ENCODE results near the gene TTN. TPM values are rescaled to one million over a fixed set of nuclear protein-coding genes. Genes with fewer than 3 reads are reported as not detected.
A peak's percentile ranks its signal among the peaks of the same experiment; 100 is the strongest.

TTN gene
- polyA plus RNA-seq, 3 donors = under 0.01 to 0.12 (median 0.08) TPM

DNA sequence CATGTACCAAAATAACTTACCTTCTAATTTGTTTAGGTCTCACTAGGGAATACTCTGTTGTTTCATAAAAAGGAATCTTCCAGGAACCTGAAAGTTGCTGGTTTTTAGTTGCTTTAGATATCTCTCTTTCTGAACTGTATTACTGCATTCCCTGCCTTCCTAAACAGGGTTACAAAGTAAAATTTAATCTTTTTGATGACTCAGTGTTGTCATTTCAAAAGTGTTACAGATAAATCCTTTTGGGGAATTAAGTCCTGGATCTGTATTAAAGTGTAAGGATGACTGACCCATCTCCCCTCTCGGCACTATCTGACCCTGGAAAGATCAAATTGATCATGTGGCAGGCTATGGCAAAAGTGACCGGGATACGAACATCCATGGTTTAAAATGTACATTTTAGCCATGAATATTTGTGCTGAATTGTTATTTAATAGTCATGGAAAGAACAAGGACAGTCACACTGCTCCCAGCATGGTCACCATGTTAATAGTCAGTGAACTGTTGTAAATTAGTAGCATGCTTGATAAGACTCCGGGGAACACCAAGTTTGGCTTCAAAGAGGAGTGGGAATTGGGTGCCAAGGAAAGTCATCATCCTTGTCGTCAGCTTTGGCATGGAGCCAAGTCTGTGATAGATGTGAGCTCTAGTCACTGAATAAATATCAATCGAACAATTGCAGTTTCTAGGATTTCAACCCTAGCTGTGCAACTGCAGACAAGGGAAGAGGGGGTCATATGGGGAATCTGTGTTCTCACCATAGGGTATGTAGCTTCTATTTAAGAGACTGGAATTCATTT is 322.8 kb downstream of the TTN start:
- H3K27me3 ChIP-seq (ENCODE audit: control insufficient read depth in 2 of 2, insufficient read depth in 2 of 2, low read length in 2 of 2) = no peaks in the 10 kb centered on the region
- Mint-ChIP-seq H3K9me3 (no peaks in the 10 kb centered on the region), H3K4me3 (no peak overlapping the region), H3K4me1 (peaks cover 36% of the 10 kb centered on the region), H3K27me3 (ENCODE audit: low read depth in 3 of 3) (no peaks in the 10 kb centered on the region), H3K27ac (no peak overlapping the region), H3K36me3 (peaks cover 31 to 33% of the 10 kb centered on the region in 2 donors)
- peaks cover 45% of the 10 kb centered on the region for H4K20me1 ChIP-seq (ENCODE audit: insufficient read depth, low read length)
- H3K9me3 ChIP-seq (replicated peaks in 1 of 2; ENCODE audit: control insufficient read depth in 1 of 2, insufficient read depth in 1 of 2, low read length in 2 of 2) = no peaks in the 10 kb centered on the region
- TF ChIP-seq, protein P1, sequence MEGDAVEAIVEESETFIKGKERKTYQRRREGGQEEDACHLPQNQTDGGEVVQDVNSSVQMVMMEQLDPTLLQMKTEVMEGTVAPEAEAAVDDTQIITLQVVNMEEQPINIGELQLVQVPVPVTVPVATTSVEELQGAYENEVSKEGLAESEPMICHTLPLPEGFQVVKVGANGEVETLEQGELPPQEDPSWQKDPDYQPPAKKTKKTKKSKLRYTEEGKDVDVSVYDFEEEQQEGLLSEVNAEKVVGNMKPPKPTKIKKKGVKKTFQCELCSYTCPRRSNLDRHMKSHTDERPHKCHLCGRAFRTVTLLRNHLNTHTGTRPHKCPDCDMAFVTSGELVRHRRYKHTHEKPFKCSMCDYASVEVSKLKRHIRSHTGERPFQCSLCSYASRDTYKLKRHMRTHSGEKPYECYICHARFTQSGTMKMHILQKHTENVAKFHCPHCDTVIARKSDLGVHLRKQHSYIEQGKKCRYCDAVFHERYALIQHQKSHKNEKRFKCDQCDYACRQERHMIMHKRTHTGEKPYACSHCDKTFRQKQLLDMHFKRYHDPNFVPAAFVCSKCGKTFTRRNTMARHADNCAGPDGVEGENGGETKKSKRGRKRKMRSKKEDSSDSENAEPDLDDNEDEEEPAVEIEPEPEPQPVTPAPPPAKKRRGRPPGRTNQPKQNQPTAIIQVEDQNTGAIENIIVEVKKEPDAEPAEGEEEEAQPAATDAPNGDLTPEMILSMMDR (IDR thresholded peaks at IDR 0.05) = no peak
- H3K4me1 ChIP-seq (ENCODE audit: control insufficient read depth in 1 of 2, insufficient read depth in 2 of 2, low read length in 2 of 2) = peaks cover 22 to 24% of the 10 kb centered on the region in 2 donors
- peaks cover 80% of the 10 kb centered on the region for H3K79me2 ChIP-seq (ENCODE audit: insufficient read depth, low read length)
- 81% methylated on average over 6 of the region's 6 CpGs for WGBS (ENCODE audit: insufficient coverage)
- no peak overlapping the region for H2AFZ ChIP-seq (ENCODE audit: insufficient read depth, low read depth, low read length, poor library complexity, severe bottlenecking)
- peak overlapping the region in 1 of 2 donors; percentile 9 for H3K27ac ChIP-seq (ENCODE audit: low read depth in 1 of 2, low read length in 2 of 2)
- H3K9ac ChIP-seq (ENCODE audit: insufficient read depth, low read length, poor library complexity, severe bottlenecking) = no peak overlapping the region
- H3K4me2 ChIP-seq (replicated peaks; ENCODE audit: extremely low read depth, low read length, poor library complexity, severe bottlenecking) = no peak overlapping the region
- intact Hi-C loops (cut with micrococcal nuclease) = loop anchor here (5.0 kb wide), 2 partner anchors 38 to 42 kb away; no protein-coding TSS in a partner anchor
- peaks cover 19 to 41% of the 10 kb centered on the region in 2 donors for H3K36me3 ChIP-seq (replicated peaks in 1 of 2; ENCODE audit: control insufficient read depth in 1 of 2, insufficient read depth in 2 of 2, low read length in 2 of 2)
- no peak for DNase-seq
- no peak overlapping the region for H3K4me3 ChIP-seq (replicated peaks in 1 of 3; ENCODE audit: low read depth in 2 of 3, low read length in 3 of 3)

DNA sequence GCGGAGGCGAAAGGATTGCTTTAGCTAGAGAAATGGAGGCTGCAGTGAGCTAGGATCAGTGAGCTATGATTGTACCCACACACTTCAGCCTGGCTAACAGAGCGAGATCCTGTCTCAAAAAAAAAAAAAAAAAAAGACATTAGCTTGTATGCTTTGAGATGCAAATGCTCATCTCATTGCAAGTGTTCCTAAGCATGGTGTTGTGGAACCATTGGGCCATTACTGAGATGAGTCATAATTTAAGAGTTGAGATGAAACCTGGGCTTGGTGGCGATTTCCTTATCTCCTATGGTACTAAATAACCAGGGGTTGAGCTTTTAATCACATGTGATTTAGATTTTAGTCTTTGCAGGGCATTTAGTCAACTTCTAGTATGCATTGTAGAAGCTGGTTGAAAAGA is 324.8 kb downstream of the TTN start:
- Mint-ChIP-seq H3K4me3 (no peak overlapping the region), H3K36me3 (peaks cover 13 to 16% of the 10 kb centered on the region in 2 donors), H3K9me3 (no peaks in the 10 kb centered on the region), H3K27ac (no peak overlapping the region), H3K4me1 (peaks cover 44% of the 10 kb centered on the region), H3K27me3 (ENCODE audit: low read depth in 3 of 3) (no peaks in the 10 kb centered on the region)
- Histone ChIP-seq H3K79me2 (ENCODE audit: insufficient read depth, low read length) (peaks cover 68% of the 10 kb centered on the region), H3K9ac (ENCODE audit: insufficient read depth, low read length, poor library complexity, severe bottlenecking) (no peak overlapping the region), H3K36me3 (replicated peaks in 1 of 2; ENCODE audit: control insufficient read depth in 1 of 2, insufficient read depth in 2 of 2, low read length in 2 of 2) (peaks cover 15 to 21% of the 10 kb centered on the region in 2 donors), H3K4me2 (replicated peaks; ENCODE audit: extremely low read depth, low read length, poor library complexity, severe bottlenecking) (no peak overlapping the region), H3K27ac (ENCODE audit: low read depth in 1 of 2, low read length in 2 of 2) (no peak overlapping the region), H3K9me3 (replicated peaks in 1 of 2; ENCODE audit: control insufficient read depth in 1 of 2, insufficient read depth in 1 of 2, low read length in 2 of 2) (no peaks in the 10 kb centered on the region), H4K20me1 (ENCODE audit: insufficient read depth, low read length) (peaks cover 32% of the 10 kb centered on the region), H3K4me3 (replicated peaks in 1 of 3; ENCODE audit: low read depth in 2 of 3, low read length in 3 of 3) (no peak overlapping the region), H3K27me3 (ENCODE audit: control insufficient read depth in 2 of 2, insufficient read depth in 2 of 2, low read length in 2 of 2) (no peaks in the 10 kb centered on the region), H3K4me1 (ENCODE audit: control insufficient read depth in 1 of 2, insufficient read depth in 2 of 2, low read length in 2 of 2) (peaks cover 33 to 39% of the 10 kb centered on the region in 2 donors), H2AFZ (ENCODE audit: insufficient read depth, low read depth, low read length, poor library complexity, severe bottlenecking) (no peak overlapping the region)
- intact Hi-C loops (cut with micrococcal nuclease) = loop anchor here (5.0 kb wide), 2 partner anchors 40 kb away; no protein-coding TSS in a partner anchor
- peak in 2 of 3 donors; percentile 17 to 36 for DNase-seq
- TF ChIP-seq, protein P1 (IDR thresholded peaks at IDR 0.05) = no peak
- WGBS (ENCODE audit: insufficient coverage) = no CpG with 5 or more reads among the region's 4 CpGs

All from CD14-positive monocyte (primary cell).